GM12874 (cell line): ENCODE measurements around the gene PRMT7.

Source experiments
- CTCF ChIP-seq: IDR thresholded peaks from 2 replicates; pipeline ENCODE4 v1.5.1; 2011; ENCODE audit warnings: low read depth, mild to moderate bottlenecking, control low read depth, low read length, moderate library complexity; ENCODE audit not compliant: insufficient read depth

The PRMT7 gene

GRCh38 chr16:68389006-68389405 lies 78.2 kb downstream of the PRMT7 start:
- TF ChIP-seq CTCF = no peak

GRCh38 chr16:68389750-68390371 lies 79.0 kb downstream of the PRMT7 start:
- TF ChIP-seq CTCF = no peak

GRCh38 chr16:68393333-68393732 lies 82.5 kb downstream of the PRMT7 start:
- no peak for TF ChIP-seq CTCF

GRCh38 chr16:68395167-68395786 lies 84.5 kb downstream of the PRMT7 start:
- TF ChIP-seq CTCF = no peak

GRCh38 chr16:68395815-68396214 lies 85.0 kb downstream of the PRMT7 start:
- no peak for TF ChIP-seq CTCF

- peak; percentile 67 for TF ChIP-seq CTCF
Observed at GRCh38 chr16:68396481-68396880, 85.7 kb downstream of the PRMT7 start.

- no peak for TF ChIP-seq CTCF
Observed at GRCh38 chr16:68397710-68398201, 86.9 kb downstream of the PRMT7 start.
